IPS-15b (cell line): ENCODE measurements around the gene CCDC3.

Source experiments
- H3K27me3 ChIP-seq: one replicate; pipeline ENCODE4 v1.6.1; 2013; ENCODE audit warnings: low read length; ENCODE audit not compliant: control insufficient read depth, insufficient read depth
- H3K36me3 ChIP-seq: one replicate; pipeline ENCODE4 v1.6.1; 2013; ENCODE audit warnings: low read length; ENCODE audit not compliant: control insufficient read depth, insufficient read depth
- H3K4me1 ChIP-seq: one replicate; pipeline ENCODE4 v1.6.1; 2013; ENCODE audit warnings: mild to moderate bottlenecking, low read length; ENCODE audit not compliant: control insufficient read depth, insufficient read depth
- H3K4me3 ChIP-seq: one replicate; pipeline ENCODE4 v1.5.1; 2013; ENCODE audit warnings: low read depth, low read length
- H3K9ac ChIP-seq: one replicate; pipeline ENCODE4 v1.6.1; 2013; ENCODE audit warnings: low read depth, mild to moderate bottlenecking, low read length
- H3K9me3 ChIP-seq: one replicate; pipeline ENCODE4 v1.6.1; 2013; ENCODE audit warnings: mild to moderate bottlenecking, low read length; ENCODE audit not compliant: control insufficient read depth, insufficient read depth

Gene CCDC3

DNA sequence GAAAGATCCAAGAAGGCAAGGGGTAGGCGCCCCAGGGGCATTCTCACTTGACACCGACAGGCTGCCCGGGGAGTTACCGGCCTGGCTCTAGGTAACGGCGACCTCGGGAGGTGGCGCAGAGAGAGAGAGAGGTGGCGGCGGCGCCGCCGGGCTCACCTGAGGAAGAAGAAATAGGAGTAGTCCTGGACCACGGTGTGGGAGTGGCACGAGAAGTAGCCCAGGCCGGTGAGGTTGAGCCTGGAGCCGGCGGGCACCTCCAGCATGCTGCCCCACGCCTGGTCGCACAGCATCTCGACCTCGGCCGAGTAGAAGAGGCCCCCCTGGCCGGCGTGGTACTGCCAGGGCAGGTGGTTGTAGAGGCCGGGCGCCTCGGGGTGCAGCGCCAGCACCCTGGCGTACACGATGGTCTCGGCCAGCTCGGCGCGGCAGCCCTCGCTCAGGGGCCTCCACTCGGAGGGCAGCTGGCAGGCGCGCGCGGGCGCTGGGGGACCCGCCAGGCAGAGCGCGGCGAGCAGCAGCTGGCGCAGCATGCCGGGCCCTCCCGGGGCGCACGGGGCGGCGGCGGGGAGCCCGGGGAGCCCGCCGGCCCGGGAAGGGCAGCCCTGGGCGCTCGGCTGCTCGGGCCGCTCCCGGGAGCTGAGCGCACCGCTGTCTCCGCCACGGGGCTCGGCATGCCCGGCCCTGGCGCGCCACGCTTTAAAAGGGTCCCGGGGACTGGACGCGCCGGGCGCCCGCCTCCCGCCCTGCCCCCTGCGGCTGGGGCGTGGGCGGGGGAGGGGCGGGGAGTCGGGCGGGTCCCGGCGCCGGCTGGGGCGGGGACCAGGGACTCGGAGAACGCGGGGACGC lies at the start of gene CCDC3:
Gene CCDC3 (minus strand): TSS at position 673 of the 846 bp plus-strand sequence. CDS start 143 bp downstream, at position 530.
- H3K27me3 ChIP-seq = peaks cover 37% of the 10 kb centered on the region
- H3K9ac ChIP-seq = no peak within 1 kb of the TSS
- no peaks in the 10 kb centered on the region for H3K36me3 ChIP-seq
- H3K4me3 ChIP-seq = peak within 1 kb of the TSS; percentile 75
- no peaks in the 10 kb centered on the region for H3K9me3 ChIP-seq
- H3K4me1 ChIP-seq = no peaks in the 10 kb centered on the region

GRCh38 chr10:13051126-13051694 lies 49.7 kb upstream of the CCDC3 start:
- Histone ChIP-seq H3K4me3 (no peak overlapping the region), H3K9ac (no peak overlapping the region), H3K4me1 (peaks cover 5% of the 10 kb centered on the region), H3K9me3 (no peaks in the 10 kb centered on the region), H3K36me3 (no peaks in the 10 kb centered on the region), H3K27me3 (no peaks in the 10 kb centered on the region)

DNA sequence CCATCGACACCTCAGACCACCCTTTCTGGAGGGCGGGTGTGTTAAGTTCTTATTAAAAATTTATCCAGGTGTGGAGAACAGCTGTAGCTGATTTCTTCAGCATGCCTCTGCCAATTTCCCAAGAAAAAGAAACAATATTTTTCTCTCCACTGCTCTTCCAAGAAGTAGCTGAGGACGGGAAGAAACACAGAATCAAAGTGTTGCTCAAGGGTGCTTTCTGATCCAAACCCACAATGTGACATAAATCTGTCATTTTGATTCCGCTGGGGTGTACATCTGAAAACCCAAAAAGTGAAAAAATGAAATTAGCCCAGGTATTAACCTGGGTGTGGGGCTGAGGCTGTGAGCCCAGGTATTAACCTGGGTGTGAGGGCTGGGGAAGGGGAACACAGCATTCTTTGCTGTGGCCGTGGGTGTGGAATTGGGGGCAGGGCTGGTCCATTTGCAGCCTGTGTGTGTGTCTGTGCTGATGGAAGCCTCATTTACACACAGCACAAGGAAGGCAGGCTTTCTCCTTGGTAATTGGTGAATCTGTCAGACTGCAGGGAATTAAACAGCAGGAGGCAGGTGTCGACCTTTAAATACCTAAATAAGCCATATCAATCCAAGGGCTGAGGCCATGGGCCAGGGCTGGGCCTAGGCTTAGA lies 48.4 kb upstream of the CCDC3 start:
- no peaks in the 10 kb centered on the region for H3K9me3 ChIP-seq
- no peak overlapping the region for H3K9ac ChIP-seq
- no peaks in the 10 kb centered on the region for H3K27me3 ChIP-seq
- H3K4me1 ChIP-seq = peaks cover 5% of the 10 kb centered on the region
- H3K36me3 ChIP-seq = no peaks in the 10 kb centered on the region
- no peak overlapping the region for H3K4me3 ChIP-seq

DNA sequence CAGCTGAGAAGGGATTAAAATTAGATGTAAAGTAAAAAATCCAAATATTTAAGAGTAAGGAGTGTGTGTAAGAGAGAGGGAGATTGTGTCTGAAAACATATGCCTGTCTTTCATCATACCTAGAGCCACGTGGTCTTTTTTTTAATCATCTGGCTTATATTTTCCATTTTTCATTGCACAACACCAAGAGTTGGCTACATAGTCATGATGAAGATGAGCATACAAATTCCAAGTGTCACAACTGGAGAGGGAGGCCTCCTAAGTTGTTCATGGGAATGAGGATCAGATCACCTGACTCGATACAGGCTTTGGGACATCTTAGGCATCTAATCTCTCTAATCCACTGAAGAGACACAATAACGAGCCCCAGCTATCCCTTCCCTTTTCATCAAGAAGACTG lies 47.2 kb upstream of the CCDC3 start:
- H3K4me3 ChIP-seq = no peak overlapping the region
- no peaks in the 10 kb centered on the region for H3K27me3 ChIP-seq
- H3K9me3 ChIP-seq = no peaks in the 10 kb centered on the region
- H3K9ac ChIP-seq = no peak overlapping the region
- no peaks in the 10 kb centered on the region for H3K36me3 ChIP-seq
- peaks cover 5% of the 10 kb centered on the region for H3K4me1 ChIP-seq

GRCh38 chr10:13047529-13048206 lies 46.2 kb upstream of the CCDC3 start:
- H3K9ac ChIP-seq = no peak overlapping the region
- no peaks in the 10 kb centered on the region for H3K9me3 ChIP-seq
- H3K36me3 ChIP-seq = no peaks in the 10 kb centered on the region
- H3K4me1 ChIP-seq = peaks cover 5% of the 10 kb centered on the region
- H3K4me3 ChIP-seq = no peak overlapping the region
- no peaks in the 10 kb centered on the region for H3K27me3 ChIP-seq

DNA sequence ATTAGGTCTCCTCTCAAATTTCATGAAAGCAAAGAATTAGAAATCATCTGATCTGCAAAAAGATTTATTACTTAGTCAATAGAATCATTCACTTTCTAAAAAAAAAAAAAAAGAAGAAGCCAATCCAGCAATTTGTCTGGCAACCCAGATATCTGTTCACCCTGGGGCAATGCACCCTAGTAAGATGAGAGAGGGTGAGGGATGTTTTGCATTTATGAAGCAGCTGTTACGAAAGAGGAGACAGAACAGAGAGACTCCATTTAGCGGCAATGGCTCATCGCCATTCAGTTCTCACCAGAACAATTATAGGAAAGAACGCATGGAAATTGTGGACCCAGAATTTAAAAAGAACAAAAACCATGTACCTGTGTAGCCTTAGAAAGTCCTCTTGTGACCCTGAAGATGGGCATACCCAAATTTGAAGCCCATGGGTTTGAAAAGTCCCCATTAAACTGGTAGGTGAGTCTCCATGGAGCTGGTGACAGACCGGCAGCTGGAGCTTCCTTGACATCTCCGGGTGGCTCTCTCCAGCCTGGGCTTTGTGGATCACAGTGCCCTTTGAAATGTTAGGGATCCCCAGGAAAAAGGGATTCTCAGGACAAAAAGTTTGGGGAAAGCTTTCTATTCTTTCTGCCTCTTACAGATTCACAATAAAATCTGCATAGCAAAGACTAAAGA lies 45.5 kb upstream of the CCDC3 start:
- Histone ChIP-seq H3K27me3 (no peaks in the 10 kb centered on the region), H3K9ac (no peak overlapping the region), H3K4me3 (no peak overlapping the region), H3K36me3 (no peaks in the 10 kb centered on the region), H3K9me3 (no peaks in the 10 kb centered on the region), H3K4me1 (peaks cover 5% of the 10 kb centered on the region)

DNA sequence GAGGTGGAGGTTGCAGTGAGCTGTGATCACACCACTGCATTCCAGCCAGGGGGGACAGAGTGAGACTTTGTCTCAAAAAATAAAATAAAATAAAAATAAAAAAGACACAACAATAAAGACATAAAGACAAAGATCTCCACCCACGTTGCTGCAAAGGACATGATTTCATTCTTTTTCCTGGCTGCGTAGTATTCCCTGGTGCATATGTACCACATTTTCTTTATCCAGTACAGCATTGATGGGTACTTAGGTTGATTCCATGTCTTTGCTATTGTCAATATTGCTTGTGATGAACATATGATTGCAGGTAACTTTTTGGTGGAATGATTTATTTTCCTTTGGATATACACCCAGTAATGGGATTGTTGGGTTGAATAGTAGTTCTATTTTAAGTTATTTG lies 42.0 kb upstream of the CCDC3 start:
- Histone ChIP-seq H3K4me1 (peaks cover 5% of the 10 kb centered on the region), H3K9ac (no peak overlapping the region), H3K36me3 (no peaks in the 10 kb centered on the region), H3K27me3 (no peaks in the 10 kb centered on the region), H3K9me3 (no peaks in the 10 kb centered on the region), H3K4me3 (no peak overlapping the region)

DNA sequence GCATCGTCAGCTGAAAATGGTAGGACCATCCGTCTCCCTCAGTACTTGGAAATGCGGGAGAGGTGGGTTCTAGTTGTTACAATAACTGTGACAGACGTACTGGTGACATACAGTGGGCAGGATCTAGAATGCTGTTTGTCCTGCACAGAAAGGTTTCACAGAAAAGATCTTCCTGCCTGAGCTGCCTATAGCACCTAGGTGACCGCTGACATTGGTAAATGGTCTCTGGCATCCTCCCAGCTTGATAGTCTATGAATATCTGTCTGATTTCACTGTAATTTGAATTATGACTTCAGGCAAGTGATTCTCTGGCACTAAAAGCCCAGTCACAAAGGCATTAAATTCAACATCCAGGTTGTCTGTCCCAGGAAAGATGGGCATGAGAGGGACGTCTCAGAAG lies 38.2 kb upstream of the CCDC3 start:
- Histone ChIP-seq H3K36me3 (no peaks in the 10 kb centered on the region), H3K9ac (no peak overlapping the region), H3K9me3 (no peaks in the 10 kb centered on the region), H3K4me1 (no peaks in the 10 kb centered on the region), H3K4me3 (no peak overlapping the region), H3K27me3 (no peaks in the 10 kb centered on the region)

GRCh38 chr10:13038391-13038790 lies 36.9 kb upstream of the CCDC3 start:
- Histone ChIP-seq H3K36me3 (no peaks in the 10 kb centered on the region), H3K9ac (no peak overlapping the region), H3K4me1 (no peaks in the 10 kb centered on the region), H3K9me3 (no peaks in the 10 kb centered on the region), H3K27me3 (no peaks in the 10 kb centered on the region), H3K4me3 (no peak overlapping the region)

GRCh38 chr10:13037832-13038231 lies 36.3 kb upstream of the CCDC3 start:
- Histone ChIP-seq H3K9ac (no peak overlapping the region), H3K36me3 (no peaks in the 10 kb centered on the region), H3K4me3 (no peak overlapping the region), H3K9me3 (no peaks in the 10 kb centered on the region), H3K4me1 (no peaks in the 10 kb centered on the region), H3K27me3 (no peaks in the 10 kb centered on the region)

DNA sequence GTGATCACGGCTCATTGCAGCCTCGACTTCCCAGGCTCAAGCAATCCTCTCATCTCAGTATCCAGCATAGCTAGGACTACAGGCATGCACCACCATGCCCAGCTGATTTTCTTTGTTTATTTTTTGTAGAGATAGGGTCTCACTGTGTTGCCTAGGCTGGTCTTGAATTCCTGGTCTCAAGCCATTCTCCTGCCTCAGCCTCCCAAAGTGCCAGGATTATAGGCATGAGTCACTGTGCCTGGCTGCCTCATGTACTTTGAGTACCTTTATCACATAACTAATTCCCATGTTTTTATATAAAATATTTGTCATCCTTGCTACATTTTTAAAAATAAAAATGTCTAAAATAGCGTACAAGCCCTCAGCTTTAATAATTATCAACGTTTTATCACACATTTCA lies 35.3 kb upstream of the CCDC3 start:
- H3K4me1 ChIP-seq = no peaks in the 10 kb centered on the region
- no peaks in the 10 kb centered on the region for H3K9me3 ChIP-seq
- no peak overlapping the region for H3K9ac ChIP-seq
- no peak overlapping the region for H3K4me3 ChIP-seq
- no peaks in the 10 kb centered on the region for H3K36me3 ChIP-seq
- H3K27me3 ChIP-seq = no peaks in the 10 kb centered on the region
